HepG2 (cell line): ENCODE data around the gene SALL4. TPM values are rescaled to one million over a fixed set of nuclear protein-coding genes. Genes with fewer than 3 reads are reported as not detected.

Source experiments
- ARID4A ChIP-seq: sonication (generic); formaldehyde crosslinking; IDR thresholded peaks from 2 replicates; pipeline ENCODE4 v1.5.0; 2020; ENCODE audit warnings: mild to moderate bottlenecking, missing genetic modification reagents, borderline replicate concordance
- FUBP1 ChIP-seq: sonication (generic); formaldehyde crosslinking; IDR thresholded peaks from 2 replicates; pipeline ENCODE4 v1.5.1; 2020; ENCODE audit warnings: missing genetic modification reagents, mild to moderate bottlenecking, borderline replicate concordance
- HMGXB4 ChIP-seq, 2 experiments: sonication (generic) in 1 of 2; formaldehyde crosslinking in 1 of 2; IDR thresholded peaks; 2 replicates each; pipeline versions ENCODE4 v1.4.0 to v1.6.1; 2018 to 2020; ENCODE audit warnings: missing genetic modification reagents in 2 of 2, borderline replicate concordance in 1 of 2, low read depth in 1 of 2, mild to moderate bottlenecking in 1 of 2, missing biosample characterization in 1 of 2
- MIER3 ChIP-seq: IDR thresholded peaks from 2 replicates; pipeline ENCODE4 v1.6.1; 2016; ENCODE audit warnings: missing compliant biosample characterization, borderline replicate concordance
- NFAT5 ChIP-seq: sonication (generic); formaldehyde crosslinking; IDR thresholded peaks from 2 replicates; pipeline ENCODE4 v1.4.0; 2020; ENCODE audit warnings: missing genetic modification reagents
- TCF12 ChIP-seq, 2 experiments: fragments of 450-650 bp in 1 of 2; sonication (generic) in 1 of 2; formaldehyde crosslinking in 1 of 2; IDR thresholded peaks; 2 replicates each; pipeline versions ENCODE4 v1.6.1 to v1.8.0; 2017 to 2022; ENCODE audit warnings: antibody characterized with exemption in 1 of 2, mild to moderate bottlenecking in 1 of 2, missing genetic modification reagents in 1 of 2, moderate library complexity in 1 of 2
- TRAFD1 ChIP-seq: sonication (generic); formaldehyde crosslinking; IDR thresholded peaks from 2 replicates; pipeline ENCODE4 v1.5.1; 2020; ENCODE audit warnings: missing genetic modification reagents, mild to moderate bottlenecking, borderline replicate concordance
- ZNF576 ChIP-seq: sonication (generic); formaldehyde crosslinking; IDR thresholded peaks from 2 replicates; pipeline ENCODE4 v1.4.0; 2020; ENCODE audit warnings: mild to moderate bottlenecking, missing genetic modification reagents
- ZNF839 ChIP-seq: sonication (generic); formaldehyde crosslinking; IDR thresholded peaks from 2 replicates; pipeline ENCODE4 v1.4.0; 2020; ENCODE audit warnings: missing genetic modification reagents, mild to moderate bottlenecking, borderline replicate concordance
- polyA plus RNA-seq, 8 experiments: library from polyadenylated mRNA; depleted of rRNA in 3 of 8; stranded (reverse) in 7 of 8; unstranded in 1 of 8; fragments of >200 nt; fragmentation: Illumina TruSeq in 4 of 8; extraction: Trizol in 4 of 8; gene quantifications; 2 replicates each; pipeline versions ENCODE4 v1.2.1 to v1.2.3, GENCODE V29; 2011 to 2016; ENCODE audit warnings: low read depth in 4 of 8, missing spikeins in 1 of 8, mixed read lengths in 1 of 8; ENCODE audit not compliant: insufficient read depth in 1 of 8
- total RNA-seq, 5 experiments: library from RNA; depleted of rRNA; stranded (reverse); fragments of >200 nt; fragmentation: Illumina TruSeq; extraction: Trizol; gene quantifications; 2 replicates each; pipeline ENCODE4 v1.2.3, GENCODE V29; 2016; ENCODE audit warnings: low read depth in 1 of 5

SALL4 gene
- total and polyA plus RNA-seq, 2 of the 13 experiments (the other 11 are each of a cell fraction or from before 2014, with no cell fraction given), result 0.33 to 1.8 TPM

GRCh38 chr20:51800060-51800871, 2.1 kb downstream of the SALL4 start (continued):
- TF ChIP-seq ARID4A (CRISPR knock-in tag) (peak; percentile 65; the same call in 1 of the 2 replicates), ZNF839 (CRISPR knock-in tag) (peak; percentile 94; the same call in 1 of the 2 replicates), TRAFD1 (CRISPR knock-in tag) (no peak; the same call in 1 of the 2 replicates), HMGXB4 (CRISPR knock-in tag; IDR thresholded peaks at IDR 0.05; ENCODE audit: borderline replicate concordance in 1 of 2, low read depth in 1 of 2) (peak; percentile 91 to 96; a peak in 3 of 4 replicates), FUBP1 (CRISPR knock-in tag) (no peak), TCF12 (IDR thresholded peaks at IDR 0.05) (no peak), TCF12 (CRISPR knock-in tag; IDR thresholded peaks at IDR 0.05) (peak; percentile 63; the same call in 1 of the 2 replicates), NFAT5 (no peak), MIER3 (CRISPR knock-in tag) (peak; percentile 61; the same call in 1 of the 2 replicates), ZNF576 (0 out of 2 replicates have a peak, but pooled peaks have one; percentile 38)
